HG03095 (cell line): ENCODE measurements around the gene KRTAP7-1.

Experiments
- ATAC-seq: cut with Tn5 transposase; IDR thresholded peaks from one replicate; pipeline ENCODE4 v1.9.1; 2021; ENCODE audit warnings: moderate library complexity; ENCODE audit not compliant: unreplicated experiment

The KRTAP7-1 gene

GRCh38 chr21:30829659-30830058, at the start of gene KRTAP7-1:
KRTAP7-1 (minus strand) TSS chr21:30829759; CDS start chr21:30829698, 61 bp downstream.
- ATAC-seq = no peak

DNA sequence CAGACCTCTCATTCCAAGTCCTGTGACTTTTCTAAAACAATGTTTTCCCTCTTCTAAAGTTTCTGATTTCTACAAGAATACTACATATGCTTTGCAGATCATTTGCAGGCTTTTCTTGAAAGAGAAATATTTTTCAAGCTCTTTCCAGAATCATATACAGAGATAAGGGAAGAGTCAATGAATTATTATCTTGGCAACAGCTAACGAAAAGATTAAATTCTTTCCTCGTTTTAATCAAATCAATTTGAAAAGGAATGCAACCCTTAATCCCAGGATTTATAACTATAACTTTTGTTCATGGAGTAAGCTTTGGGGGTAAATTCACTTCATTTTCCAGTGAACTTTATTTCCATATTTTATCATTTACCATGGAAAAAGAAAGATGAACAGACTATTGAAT, 45.0 kb upstream of the KRTAP7-1 start:
- ATAC-seq = no peak

DNA sequence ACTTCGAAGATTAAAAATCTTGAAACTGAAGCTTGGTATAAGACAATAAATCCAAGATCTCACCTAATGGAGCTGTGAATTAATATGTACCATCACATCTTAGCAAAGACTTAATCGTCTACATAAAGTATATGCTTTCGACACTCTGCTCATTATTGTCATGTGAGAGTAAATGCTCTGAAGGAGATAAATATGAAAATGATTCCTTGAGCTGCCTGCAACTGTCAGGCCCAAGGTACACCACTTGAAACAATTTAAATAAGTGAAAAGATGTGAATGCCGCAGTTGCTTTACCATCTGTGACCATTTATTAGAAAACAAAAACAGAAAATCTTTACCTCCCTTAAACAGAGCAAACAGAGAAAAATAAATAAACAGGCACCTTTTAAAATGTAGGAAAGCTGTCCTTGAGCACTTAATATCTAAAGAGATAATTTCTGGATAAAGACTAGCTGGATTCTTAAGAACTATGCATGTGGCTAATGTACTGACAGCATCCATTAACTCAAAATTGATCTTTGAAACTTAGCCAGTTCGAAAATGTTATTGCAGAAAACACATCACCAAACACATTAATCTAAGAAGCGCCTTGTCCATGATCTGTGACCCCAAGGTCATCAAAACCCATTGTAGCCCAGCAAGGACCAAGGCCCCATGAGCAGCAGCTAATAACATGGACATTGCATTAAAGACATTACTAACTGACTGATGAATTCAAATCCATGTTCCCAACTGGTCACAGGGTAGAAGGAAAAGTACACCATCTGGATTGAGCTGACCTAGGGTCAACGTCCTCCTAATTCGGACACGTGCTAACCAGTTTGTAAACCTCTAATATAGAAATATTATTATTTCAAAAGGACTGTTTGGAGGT, 18.3 kb upstream of the KRTAP7-1 start:
- ATAC-seq = no peak

DNA sequence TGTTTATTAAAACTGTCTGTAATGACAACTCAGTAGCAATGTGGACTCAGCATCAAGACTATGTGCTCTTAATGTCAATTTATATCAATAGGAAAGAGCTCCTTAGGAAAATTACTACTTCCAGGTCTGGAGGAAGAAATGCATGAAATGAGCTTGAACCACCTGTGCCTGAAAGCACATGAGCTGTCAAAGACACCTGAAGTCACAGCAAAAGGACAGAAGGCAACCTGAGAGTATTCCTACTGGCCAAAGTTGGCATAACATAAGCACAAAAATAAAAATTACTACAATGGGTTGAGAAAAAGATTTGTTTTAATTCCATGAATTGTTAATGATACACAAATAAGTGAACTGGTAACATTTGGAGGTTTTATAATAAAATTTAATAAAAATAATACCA, 13.4 kb upstream of the KRTAP7-1 start:
- ATAC-seq = no peak

DNA sequence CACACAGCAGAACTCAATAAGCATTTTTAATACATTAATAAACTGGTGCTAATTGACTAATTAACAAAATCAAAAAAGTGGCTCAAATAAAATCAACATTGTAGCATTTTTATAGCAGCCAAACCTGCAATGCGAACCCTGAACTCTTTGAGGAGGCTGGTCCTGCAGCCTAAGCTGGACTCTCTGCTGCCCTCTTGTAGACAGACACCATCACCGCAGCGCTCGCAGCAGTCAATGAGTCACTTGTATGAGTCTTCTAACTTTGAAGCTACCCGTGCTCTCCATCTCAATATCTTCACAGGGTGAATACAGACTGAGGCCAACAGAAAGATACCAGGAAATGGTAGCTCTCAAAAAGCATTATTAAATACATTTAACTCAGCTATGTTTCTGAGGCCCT, 9.7 kb upstream of the KRTAP7-1 start:
- ATAC-seq = no peak

GRCh38 chr21:30838536-30838935, 9.0 kb upstream of the KRTAP7-1 start:
- ATAC-seq = no peak

GRCh38 chr21:30831194-30831765, 1.7 kb upstream of the KRTAP7-1 start:
- ATAC-seq = no peak

DNA sequence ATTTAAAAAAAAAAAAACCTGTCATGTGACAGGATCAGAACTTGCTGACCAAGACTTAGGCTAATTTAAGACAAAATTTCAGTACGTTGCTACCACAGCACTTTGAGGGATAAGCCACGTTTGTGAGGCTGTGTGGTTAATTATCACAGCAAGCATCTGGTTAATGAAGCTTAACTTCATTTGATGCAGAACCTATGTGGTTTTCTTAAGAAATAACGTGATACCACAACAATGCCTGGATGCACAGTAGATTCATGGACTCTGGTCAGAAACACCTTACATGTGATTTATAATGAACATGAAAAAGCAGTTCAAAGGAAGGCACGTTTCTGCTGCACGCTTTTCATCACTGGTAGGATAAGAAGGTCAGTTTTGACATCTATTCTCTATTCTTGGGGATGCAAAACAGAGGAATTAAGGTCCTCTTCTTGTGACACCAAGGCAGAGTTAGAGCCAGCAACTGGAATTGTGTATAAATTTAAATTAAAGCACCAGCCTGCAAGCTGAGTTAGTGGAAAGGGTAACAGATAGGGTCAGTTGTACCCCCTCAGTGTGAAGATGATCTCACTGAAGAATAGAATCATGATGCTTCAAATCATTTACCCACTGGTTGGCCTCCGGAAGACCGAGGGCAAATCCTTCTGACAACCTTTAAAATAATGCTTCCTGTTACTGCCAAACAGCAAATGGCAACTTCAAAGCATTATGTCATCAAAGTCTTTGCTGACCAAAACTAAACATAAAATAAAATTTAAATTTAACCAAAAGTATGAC, 10.5 kb downstream of the KRTAP7-1 start:
- no peak for ATAC-seq

GRCh38 chr21:30813174-30813573, 16.4 kb downstream of the KRTAP7-1 start, which contains the start of gene KRTAP8-1:
KRTAP8-1 (minus strand) TSS chr21:30813274; CDS start chr21:30813220, 54 bp downstream.
- no peak for ATAC-seq

DNA sequence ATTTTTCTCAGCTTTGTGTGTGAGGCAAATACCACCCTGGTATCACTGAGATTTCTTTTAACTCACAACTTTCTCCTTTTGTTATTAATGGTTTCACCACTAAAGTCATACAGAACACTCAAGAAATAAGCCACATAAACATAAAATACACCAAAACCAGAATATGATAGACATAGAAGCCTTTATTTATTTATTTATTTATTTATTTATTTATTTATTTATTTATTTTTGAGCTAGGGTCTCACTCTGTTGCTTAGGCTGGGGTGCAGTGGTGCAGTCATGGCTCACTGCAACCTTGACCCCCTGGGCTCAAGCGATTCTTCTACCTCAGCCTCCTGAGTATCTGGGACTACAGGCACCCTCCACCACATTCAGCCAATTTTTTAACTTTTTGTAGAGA, 29.0 kb downstream of the KRTAP7-1 start:
- ATAC-seq = no peak

DNA sequence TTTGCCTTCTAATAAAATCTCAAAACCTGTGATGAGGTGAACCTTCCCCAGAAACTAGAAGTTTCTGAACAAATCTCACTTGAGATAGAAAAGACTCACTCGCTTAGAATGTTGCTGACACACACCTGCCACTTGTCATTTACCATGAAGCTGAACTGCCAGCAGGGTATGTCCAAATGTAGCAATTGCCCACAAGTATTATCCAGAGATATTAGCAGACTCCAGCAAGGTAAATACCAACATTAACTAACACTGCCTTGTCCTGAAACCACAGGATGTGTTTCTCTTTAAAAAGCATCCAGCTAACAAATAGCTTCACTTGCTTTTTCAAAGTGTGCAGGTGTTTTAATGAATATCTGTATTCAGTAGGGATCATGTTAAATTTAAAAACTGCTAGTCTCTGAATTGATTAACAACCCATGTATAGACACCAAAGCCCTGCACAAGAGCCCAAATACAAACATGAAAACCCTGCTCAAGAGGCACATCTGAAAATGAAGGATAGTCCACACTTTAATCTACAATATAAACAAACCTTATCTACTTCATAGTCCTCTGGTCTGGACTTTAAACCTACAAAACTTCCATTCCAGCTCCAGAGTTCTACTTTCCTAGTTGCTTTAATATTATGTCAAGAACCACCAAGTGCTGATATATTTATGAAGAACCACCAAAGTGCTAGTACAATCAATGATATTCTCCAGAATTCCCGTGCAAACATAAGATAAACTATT, 35.8 kb downstream of the KRTAP7-1 start:
- ATAC-seq = no peak

DNA sequence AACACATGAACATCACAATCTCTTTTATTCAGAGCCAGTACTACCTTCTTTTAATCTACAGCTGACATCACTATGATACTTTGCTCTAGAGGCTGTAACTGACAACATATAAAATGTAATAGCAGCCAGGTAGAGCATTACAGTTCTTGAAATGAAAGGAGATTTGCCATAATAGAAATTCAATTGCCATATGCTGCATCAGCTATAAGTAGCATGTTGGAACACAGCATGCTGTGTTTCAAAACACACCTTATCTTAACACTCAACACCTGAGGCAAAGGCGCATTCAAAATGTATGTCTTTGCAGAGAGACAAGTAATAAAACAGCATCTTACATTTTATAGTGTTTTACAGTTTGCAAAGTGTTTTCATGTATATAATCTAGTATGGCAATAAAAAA, 50.3 kb downstream of the KRTAP7-1 start:
- no peak for ATAC-seq
